Stimulated activated CD8-positive, alpha-beta memory T cell treated with anti-CD3 and anti-CD28 coated beads, Interleukin-2, amount 100 ng/mL, for 1 hour (primary cell): Measurements from ENCODE around the gene DOCK6.

Source experiments
- DNase-seq, 2 donors: peaks; one replicate each; pipeline ENCODE4 v3.0.0-alpha.2; 2020; ENCODE audit warnings: low read depth in 2 of 2

Gene DOCK6, protein sequence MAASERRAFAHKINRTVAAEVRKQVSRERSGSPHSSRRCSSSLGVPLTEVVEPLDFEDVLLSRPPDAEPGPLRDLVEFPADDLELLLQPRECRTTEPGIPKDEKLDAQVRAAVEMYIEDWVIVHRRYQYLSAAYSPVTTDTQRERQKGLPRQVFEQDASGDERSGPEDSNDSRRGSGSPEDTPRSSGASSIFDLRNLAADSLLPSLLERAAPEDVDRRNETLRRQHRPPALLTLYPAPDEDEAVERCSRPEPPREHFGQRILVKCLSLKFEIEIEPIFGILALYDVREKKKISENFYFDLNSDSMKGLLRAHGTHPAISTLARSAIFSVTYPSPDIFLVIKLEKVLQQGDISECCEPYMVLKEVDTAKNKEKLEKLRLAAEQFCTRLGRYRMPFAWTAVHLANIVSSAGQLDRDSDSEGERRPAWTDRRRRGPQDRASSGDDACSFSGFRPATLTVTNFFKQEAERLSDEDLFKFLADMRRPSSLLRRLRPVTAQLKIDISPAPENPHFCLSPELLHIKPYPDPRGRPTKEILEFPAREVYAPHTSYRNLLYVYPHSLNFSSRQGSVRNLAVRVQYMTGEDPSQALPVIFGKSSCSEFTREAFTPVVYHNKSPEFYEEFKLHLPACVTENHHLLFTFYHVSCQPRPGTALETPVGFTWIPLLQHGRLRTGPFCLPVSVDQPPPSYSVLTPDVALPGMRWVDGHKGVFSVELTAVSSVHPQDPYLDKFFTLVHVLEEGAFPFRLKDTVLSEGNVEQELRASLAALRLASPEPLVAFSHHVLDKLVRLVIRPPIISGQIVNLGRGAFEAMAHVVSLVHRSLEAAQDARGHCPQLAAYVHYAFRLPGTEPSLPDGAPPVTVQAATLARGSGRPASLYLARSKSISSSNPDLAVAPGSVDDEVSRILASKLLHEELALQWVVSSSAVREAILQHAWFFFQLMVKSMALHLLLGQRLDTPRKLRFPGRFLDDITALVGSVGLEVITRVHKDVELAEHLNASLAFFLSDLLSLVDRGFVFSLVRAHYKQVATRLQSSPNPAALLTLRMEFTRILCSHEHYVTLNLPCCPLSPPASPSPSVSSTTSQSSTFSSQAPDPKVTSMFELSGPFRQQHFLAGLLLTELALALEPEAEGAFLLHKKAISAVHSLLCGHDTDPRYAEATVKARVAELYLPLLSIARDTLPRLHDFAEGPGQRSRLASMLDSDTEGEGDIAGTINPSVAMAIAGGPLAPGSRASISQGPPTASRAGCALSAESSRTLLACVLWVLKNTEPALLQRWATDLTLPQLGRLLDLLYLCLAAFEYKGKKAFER (N-terminal part only)

GRCh38 chr19:11261971-11262839 is at the start of gene DOCK6:
DOCK6 (minus strand) TSS chr19:11262524; CDS start chr19:11262440, 84 bp downstream.
- DNase-seq = no peak

DNA sequence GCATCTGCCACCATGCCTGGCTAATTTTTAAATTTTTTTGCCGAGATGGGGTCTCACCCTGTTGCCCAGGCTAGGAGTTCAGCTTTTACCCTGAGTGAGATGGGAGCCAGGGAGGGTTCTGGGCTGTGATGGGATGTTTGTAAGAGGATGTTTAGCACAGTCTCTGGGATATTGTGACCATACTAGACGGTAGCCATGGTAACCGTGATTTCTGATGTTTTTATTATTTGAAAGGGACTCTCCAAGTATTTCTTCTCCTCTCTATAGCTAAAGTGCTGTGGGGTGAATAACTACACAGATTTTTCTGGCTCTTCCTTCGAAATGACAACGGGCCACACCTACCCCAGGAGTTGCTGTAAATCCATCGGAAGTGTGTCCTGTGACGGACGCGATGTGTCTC is 44.0 kb upstream of the DOCK6 start:
- DNase-seq = no peak

DNA sequence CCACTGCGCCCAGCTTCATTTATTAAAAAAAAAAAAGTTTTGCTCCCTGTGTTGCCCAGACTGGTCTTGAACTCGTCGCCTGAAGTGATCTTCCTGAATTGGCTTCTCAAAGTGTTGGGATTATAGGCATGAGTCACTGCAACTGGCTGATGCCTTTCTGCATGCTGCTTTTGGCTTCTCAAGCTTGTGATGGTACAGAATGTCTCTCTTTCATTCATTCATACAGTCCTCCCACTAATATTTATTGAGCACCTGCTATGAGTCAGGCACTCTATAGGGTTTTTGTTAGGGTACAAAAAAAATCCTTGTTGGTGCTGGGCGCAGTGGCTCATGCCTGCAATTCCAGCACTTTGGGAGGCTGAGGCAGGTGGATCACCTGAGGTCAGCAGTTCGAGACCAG is 42.6 kb upstream of the DOCK6 start:
- no peak for DNase-seq

DNA sequence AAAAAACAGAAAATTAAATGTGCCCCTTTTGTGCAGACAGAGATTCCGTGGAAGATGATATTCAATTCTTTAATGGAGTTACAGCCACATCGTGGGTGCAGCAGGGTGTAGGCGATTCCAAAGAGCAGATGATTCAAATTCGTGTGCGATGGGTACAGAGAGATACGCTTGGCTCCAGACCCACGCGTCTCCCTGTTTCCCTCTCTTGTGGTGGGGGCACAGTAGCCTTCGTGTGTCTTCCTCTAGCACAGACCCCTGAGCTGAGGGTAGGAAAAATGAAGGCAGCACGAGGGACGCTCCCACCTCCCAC is 38.4 kb upstream of the DOCK6 start:
- no peak for DNase-seq

DNA sequence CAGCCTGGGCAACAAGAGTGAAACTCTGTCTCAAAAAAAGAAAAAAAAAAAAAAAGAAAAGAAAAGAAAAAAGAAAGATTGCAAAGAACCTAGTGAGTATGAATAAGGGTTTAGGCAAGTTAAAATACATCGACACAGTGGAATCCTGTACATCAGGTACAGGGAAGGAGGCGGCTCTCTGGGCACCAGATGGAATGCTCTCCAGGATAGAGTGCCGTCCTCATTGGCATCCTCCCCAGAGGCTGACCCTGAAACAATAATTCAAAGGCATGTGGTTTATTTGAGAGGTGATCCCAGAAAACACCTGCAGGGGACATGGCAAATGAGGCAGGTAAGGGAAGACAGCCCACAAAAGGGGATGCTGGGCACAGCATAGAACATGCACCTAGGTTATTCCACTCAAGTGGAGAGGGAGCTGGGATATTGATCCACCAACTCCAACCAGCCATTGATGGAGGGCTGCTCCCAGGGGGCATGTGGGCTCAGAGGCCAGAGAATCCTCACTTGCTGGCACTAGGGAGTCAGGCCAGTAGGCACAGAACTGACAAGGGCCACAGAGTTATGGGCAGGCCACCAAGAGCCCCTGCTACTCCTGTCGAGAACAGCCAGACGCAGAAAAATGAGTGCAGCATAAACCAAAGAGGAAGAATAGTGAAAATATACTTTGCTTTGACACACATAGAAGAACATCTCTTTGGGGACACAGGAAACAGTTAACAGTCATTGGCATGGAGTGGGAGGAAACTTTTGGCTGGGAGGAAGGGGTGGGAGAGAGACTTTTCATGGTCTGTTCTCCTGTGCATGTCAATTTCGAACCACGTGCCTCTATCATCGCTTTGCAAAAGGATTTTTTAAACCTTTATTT is 37.9 kb upstream of the DOCK6 start:
- no peak for DNase-seq

GRCh38 chr19:11296264-11296663 is 33.9 kb upstream of the DOCK6 start:
- no peak for DNase-seq

- DNase-seq = no peak
These were observed 33.4 kb upstream of the DOCK6 start, which contains the start of gene TSPAN16 for GRCh38 chr19:11295665-11296245. TSPAN16 (plus strand) TSS chr19:11296160; CDS start chr19:11296298, 138 bp downstream.

DNA sequence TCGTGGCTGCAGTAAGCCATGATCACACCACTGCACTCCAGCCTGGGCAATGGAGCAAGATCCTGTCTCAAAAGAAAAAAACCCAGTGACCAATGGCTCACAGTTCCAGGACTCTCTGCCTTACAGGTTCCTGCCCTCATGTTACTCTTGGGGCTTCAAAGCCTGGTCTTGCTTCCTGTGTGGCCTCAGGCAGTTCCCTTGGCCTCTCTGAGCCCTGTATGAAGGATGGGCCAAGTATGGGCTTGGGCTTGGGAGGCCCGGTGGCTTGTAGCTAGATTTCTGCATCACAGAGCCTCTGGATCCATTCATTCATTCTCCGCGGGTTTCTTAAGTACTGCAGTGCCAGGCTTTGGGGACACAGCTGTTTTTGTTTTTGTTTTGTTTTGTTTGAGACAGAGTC is 32.9 kb upstream of the DOCK6 start:
- DNase-seq = no peak

DNA sequence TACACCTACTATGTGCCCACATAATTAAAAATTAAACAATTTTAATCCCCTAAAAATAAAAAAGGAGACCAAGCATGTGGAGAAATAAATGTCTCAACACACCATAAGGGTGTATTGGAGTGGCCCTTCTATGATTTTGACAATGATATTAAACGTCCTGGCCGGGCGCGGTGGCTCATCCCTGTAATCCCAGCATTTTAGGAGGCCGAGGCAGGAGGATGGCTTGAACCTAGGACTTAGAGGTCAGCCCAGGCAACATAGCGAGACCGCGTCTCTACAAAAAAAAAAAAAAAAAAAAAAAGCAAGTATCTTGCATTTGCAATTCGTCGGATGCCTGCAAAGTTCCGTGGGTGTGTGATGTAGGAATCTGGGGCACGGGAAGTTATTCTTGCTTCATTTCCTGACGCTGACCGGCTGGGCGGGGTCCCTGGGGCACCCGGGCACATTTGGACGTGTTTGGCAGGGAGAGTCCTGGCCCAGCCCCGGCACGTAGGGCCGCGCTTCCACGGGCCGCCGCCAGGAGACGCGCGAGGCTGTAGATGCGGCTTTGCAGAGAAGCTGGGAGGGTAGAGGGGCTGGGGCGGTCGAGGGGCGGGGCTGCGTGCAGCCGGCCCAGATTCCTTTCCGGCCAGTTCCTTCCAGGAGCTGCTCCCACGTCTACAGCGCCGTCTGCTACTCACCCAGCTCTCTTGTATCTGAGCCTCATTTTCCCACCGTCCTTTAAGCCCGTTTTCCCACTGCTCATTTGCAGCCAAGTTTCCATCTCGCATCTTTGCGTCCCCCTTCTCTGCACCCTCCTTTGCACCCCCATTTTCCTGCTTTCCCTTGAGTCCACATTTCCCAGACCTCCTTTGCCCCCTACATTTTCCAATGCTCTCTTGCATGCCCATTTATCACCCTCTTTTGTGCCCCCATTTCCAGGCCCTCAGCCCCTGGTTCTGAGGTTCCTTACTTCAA is 31.4 kb upstream of the DOCK6 start:
- DNase-seq = peak; percentile 46 to 56

- DNase-seq = no peak
These were observed 29.7 kb upstream of the DOCK6 start for GRCh38 chr19:11291991-11292390.

GRCh38 chr19:11291415-11291814 is 29.1 kb upstream of the DOCK6 start:
- DNase-seq = no peak

- DNase-seq = no peak
These were observed 27.9 kb upstream of the DOCK6 start for GRCh38 chr19:11290256-11290655.

- DNase-seq = no peak
These were observed 26.0 kb upstream of the DOCK6 start for GRCh38 chr19:11288349-11288748.

DNA sequence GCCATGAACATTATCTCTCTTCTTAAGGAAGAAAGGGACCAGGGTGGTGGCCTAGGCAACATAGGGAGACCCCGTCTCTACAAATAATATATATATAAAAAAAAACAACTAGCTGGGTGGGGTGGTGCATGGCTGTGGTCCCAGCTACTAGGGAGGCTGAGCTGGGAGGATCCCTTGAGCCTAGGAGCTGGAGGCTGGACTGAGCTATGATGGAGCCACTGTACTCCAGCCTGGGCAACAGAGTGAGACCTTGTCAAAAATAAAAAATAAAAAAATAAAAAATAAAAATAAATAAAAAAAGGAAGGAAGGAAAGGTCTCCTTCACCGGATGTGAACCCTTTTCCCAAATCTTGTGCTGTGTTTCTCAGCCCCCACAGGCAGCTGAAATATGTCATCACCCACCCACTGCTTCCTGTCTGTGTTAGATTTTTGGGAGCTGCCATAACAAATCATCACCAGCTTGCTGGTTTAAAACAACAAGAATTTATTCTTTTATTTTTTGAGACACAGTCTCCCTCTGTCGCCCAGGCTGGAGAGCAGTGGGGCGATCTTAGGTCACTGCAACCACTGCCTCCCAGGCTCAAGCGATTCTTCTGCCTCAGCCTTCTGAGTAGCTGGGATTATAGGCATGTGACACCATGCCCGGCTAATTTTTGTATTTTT is 24.1 kb upstream of the DOCK6 start:
- DNase-seq = no peak

DNA sequence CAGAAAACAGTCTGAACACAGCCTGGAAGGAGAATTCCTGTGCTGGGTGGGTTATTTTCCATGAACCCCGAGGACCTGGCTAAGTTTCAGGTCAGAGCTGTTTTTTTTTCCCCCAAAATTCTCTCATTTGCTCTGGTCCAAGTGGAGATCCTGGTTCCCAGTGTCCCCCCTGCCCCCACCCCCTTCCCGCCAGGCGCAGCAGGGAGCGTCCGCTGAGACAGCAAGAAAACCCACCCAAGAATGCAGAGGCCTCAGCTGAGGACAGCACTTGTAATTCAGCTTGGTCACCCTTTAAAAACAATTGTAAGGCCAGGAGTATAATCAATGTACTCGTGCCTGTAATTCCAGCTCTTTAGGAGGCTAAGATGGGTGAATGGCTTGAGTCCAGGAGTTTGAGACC is 22.2 kb upstream of the DOCK6 start:
- no peak for DNase-seq

DNA sequence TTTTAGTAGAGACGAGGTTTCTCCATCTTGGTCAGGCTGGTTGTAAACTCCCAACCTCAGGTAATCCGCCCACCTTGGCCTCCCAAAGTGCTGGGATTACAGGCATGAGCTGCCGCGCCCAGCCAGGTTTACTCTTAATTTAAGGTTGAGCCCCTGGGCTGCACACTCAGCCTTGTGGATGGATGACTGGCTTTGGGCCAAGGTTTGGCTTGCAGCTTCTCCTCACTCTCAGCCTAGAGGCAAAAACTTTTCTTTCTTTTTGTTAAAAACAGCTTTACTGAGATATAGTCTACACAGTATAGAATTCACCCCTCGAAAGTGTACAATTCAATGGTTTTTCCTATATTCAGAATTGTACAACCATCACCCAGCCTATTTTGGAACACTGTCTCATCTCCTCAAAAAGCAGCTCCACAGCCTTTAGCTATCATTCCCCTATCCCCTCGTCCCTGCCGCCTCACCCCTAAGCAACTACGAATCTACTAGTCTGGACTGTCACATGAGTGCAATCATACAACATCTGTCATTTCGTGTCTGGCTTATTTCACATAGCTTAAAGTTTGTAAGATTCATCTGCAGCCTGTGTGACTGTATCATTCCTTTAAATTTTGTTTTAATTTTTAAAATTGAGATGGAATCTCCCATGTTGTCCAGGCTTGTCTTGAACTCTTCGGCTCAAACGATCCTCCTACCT is 19.2 kb upstream of the DOCK6 start:
- no peak for DNase-seq

DNA sequence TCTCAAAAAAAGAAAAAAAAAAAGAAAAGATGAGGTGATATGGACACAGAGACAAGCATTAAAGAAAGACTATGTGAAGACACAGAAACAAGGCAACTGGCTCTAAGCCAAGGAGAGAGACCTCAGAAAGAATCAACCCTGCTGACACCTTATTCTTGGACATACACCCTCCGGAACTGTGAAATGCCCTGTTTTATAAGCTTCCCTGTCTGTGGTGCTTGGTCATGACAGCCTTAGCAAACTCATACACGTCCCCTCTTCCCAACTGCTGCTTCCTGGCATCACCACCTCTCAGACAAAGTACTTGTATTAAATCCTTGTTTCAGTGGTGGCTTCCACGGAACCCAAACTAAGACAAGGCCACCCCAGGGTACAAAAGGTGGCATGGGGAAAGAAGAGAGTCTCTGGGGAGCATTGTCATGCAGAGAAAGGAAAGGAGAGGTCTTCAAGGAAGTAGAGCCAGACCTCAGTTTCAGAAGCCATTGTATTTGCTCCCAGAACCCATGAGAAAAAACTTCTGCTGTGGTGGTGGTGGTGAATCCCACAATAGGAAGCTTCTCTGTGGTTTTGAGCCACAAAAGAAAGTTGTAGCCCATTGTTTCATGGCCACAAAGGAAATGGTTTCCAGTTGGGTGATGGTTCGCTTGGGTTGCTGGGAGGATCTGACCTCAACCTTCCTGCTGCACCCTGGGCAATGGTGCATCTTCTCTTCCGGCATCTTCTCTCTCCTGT is 17.3 kb upstream of the DOCK6 start:
- DNase-seq = no peak
